PC-9 (cell line): ENCODE data around the gene CEP350.

Experiments
- CTCF ChIP-seq: fragments of 200-600 bp; sonication (generic); conservative IDR thresholded peaks from 2 replicates; pipeline ENCODE4 v1.6.1; 2017; ENCODE audit warnings: mixed run types, antibody characterized with exemption, mild to moderate bottlenecking, moderate library complexity
- EZH2 ChIP-seq: fragments of 200-600 bp; sonication (generic); IDR thresholded peaks from 2 replicates; pipeline ENCODE4 v1.8.0; 2017; ENCODE audit warnings: antibody characterized with exemption, low read depth

GRCh38 chr1:179966551-179966950 lies 11.9 kb downstream of the CEP350 start:
- no peak for TF ChIP-seq CTCF
- no peak for TF ChIP-seq EZH2
